Uterus (tissue), 2 donors: ENCODE measurements around the gene LRRC26.

Experiments used
- CTCF ChIP-seq, 4 experiments: fragments of 200-600 bp in 2 of 4; fragments of 450-650 bp in 2 of 4; sonication (generic) in 2 of 4; IDR thresholded peaks; one replicate each; pipeline ENCODE4 v1.5.1; 2016 to 2019; ENCODE audit warnings: antibody characterized with exemption in 4 of 4, mild to moderate bottlenecking in 2 of 4, moderate library complexity in 1 of 4
- POLR2A ChIP-seq, 2 donors: fragments of 450-650 bp; IDR thresholded peaks; one replicate each; pipeline ENCODE4 v1.6.1; 2016; ENCODE audit warnings: antibody characterized with exemption in 2 of 2, mild to moderate bottlenecking in 1 of 2, moderate library complexity in 1 of 2

DNA sequence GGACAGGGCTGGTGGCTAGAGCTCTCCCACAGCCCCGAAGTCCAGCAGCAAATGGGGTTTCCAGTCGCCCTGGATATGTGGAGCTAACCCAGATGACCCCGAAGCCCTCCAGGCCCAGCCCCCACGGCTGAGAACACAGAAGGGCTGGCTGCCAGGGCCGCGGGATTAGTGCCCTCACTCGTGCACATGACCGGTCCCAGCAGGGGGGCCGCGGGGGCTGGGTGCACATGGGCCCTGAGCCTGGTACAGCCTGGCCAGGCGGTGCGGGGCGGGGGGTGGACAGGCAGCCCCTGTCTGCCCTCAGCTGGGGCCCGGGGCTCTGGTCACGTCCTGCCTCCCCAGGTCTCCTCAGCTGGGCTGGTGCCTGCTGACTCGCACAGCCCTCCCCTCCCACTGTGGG, 24.5 kb upstream of the LRRC26 start:
- TF ChIP-seq CTCF (IDR thresholded peaks at IDR 0.05) (no peak), POLR2A (IDR thresholded peaks at IDR 0.05) (no peak)
